DLD1 (cell line): ENCODE measurements around the gene CCDC80.

Experiments
- in situ Hi-C: cut with HindIII; loops from 2 replicates; pipeline ENCODE4 v1.10.0; 2017; ENCODE audit warnings: low sequenced_read_pairs

Gene CCDC80

DNA sequence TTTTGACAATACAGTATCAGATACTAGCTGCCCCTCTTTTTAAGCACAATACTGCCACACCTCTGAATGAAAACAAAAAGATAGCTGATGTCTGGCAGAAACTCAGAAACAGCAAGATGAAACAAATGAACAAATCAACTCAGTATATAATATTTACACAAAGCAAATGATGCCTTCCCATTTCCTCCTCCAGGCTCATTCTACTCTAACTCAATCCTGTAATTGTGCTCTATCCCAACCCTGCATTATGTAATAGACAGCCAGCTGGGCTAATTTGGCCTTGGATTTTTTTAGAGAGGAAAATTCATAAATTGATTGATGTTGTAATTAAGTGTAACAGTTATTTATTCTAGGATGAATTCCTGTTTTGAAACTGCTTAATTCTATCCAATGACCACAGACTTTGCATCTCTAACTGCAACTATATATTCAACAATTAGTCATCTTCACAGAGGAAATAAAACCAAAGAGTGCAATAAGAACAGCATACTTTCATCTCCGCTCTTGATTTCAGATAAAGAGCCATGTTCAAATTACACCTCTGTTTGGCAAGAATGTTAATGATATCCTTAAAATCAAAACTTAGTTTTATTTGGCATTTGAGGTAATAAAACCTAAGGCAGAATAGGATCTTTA is 85.3 kb downstream of the CCDC80 start:
- in situ Hi-C loops: no loop called here

DNA sequence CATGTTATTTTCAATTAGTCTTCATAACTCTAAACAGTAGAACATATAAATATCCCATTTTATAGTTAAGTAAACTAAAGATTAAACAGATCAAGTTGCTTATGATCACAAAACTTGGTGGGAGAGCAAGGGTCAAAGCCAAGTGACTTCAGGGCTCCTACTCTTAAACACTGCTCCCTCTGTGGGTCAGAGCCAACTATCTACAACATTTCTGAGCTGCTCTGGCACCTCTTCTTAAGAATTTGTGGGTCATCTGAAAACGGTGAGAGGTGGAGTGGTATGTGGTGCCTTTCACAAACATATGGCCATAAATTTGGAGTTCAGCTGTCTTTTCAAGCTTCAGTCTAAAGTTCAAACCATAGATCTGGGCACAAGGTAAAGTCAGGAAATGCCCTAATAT is 90.1 kb downstream of the CCDC80 start:
- in situ Hi-C loops: no loop called here
